Measurements from ENCODE around the gene MMP28. TPM values are rescaled to one million over a fixed set of nuclear protein-coding genes. Genes with fewer than 3 reads are reported as not detected.

Gene MMP28
- total RNA-seq, 2 experiments from 2014 or later = not detected

DNA sequence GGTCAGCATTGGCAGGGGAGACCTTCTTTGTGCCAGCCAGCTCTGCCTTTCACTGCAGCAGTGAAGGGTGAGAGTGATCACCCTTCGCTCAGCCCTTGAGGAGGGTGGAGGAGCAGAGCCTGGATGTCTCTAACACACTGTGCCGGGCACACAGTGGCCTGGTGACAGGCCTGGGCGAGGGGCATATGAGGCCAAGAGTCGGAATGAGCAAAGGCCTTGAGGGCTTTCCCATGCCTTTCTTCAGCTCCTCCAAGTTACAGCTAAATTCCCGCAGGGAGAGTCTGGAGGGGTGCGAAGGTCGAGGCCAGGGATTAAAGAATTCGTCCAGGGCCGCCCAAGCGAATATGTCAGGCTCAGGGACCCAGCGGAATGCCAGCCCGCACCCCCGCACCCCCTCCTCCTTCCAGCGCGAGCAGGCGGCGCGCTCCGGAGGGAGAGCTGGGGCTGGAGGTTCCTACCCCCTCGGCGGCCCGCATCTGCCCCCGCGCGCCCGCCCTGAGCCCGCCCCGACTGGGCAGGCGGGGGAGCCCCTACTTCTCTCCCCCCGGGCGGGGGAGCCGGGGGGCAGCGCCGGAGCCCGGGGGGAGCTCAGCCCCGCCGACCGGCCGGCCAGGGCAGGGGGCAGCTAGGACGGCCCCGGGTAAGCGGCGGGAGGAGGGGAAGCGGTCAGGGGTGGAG lies 64.1 kb downstream of the MMP28 start, which contains the start of gene RASL10B:
Gene RASL10B (plus strand): TSS at position 401 of the 678 bp plus-strand sequence. CDS start 3,546 bp downstream, outside the sequence.
- Mint-ChIP-seq H3K4me3 (peak within 1 kb of the TSS; percentile 38), H3K27ac (no peak within 1 kb of the TSS), H3K27me3 (ENCODE audit: low read depth) (peaks cover 20% of the 10 kb centered on the region), H3K36me3 (ENCODE audit: low read depth) (peaks cover 21% of the 10 kb centered on the region), H3K9me3 (ENCODE audit: insufficient read depth) (no peaks in the 10 kb centered on the region), H3K4me1 (ENCODE audit: low read depth) (peaks cover 13% of the 10 kb centered on the region)
- CTCF ChIA-PET = interaction anchor here (0.8 to 4.5 kb wide), 3 partner anchors 16 to 118 kb away, joined by 3 to 15 read pairs (median 9); no protein-coding TSS in a partner anchor
- ATAC-seq (peak; percentile 59), DNase-seq (no peak)
- POLR2A ChIA-PET = interaction anchor here (1.0 kb wide), 1 partner anchor 490 kb away, joined by 3 read pairs; no protein-coding TSS in a partner anchor

DNA sequence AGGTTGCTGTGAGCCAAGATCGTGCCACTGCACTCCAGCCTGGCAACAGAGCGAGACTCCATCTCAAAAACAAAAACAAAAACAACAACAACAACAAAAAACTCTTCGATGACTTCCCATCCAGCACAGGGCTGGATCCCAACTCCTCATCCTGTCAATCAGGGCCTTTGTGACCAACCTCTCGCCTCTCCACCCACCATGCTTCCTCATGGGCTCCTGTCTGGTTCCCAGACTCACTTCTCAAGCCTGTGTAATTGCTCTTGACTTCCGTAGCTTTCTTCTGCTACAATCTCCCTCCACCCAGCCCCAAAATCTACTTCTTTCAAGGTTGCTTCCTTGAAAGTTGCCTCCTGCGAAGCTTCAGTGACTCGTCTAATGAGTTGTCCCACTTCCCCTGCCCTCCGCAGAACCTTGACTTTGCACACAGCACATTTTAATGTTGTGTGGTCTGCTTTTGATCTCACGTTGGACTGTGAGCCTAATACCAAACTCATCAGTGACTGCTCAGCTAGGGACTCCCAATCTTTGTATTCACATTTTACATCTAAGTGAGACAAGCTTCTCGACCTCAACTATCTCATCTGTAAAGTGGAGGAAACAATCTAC lies 64.9 kb downstream of the MMP28 start:
- CTCF ChIA-PET = interaction anchor here (0.8 to 4.5 kb wide), 4 partner anchors 17 to 118 kb away, joined by 3 to 15 read pairs (median 6); no protein-coding TSS in a partner anchor
- no peak for DNase-seq
- Mint-ChIP-seq H3K27me3 (ENCODE audit: low read depth) (peaks cover 20% of the 10 kb centered on the region), H3K36me3 (ENCODE audit: low read depth) (peaks cover 27% of the 10 kb centered on the region), H3K4me1 (ENCODE audit: low read depth) (peaks cover 13% of the 10 kb centered on the region), H3K4me3 (no peak overlapping the region), H3K27ac (no peak overlapping the region), H3K9me3 (ENCODE audit: insufficient read depth) (no peaks in the 10 kb centered on the region)
- POLR2A ChIA-PET = interaction anchor here (0.7 to 1.0 kb wide), 2 partner anchors 34 to 489 kb away, joined by 3 read pairs; no protein-coding TSS in a partner anchor
- no peak for ATAC-seq

GRCh38 chr17:35729405-35729833 lies 66.0 kb downstream of the MMP28 start:
- Mint-ChIP-seq H3K4me3 (no peak overlapping the region), H3K27ac (no peak overlapping the region), H3K27me3 (ENCODE audit: low read depth) (peaks cover 20% of the 10 kb centered on the region), H3K4me1 (ENCODE audit: low read depth) (peaks cover 13% of the 10 kb centered on the region), H3K36me3 (ENCODE audit: low read depth) (peaks cover 35% of the 10 kb centered on the region), H3K9me3 (ENCODE audit: insufficient read depth) (no peaks in the 10 kb centered on the region)
- DNase-seq = no peak
- ChIA-PET POLR2A (no interaction called here), CTCF (interaction anchor here (1.0 to 4.5 kb wide), 4 partner anchors 18 to 116 kb away, joined by 3 to 15 read pairs (median 6); no protein-coding TSS in a partner anchor)
- ATAC-seq = no peak

DNA sequence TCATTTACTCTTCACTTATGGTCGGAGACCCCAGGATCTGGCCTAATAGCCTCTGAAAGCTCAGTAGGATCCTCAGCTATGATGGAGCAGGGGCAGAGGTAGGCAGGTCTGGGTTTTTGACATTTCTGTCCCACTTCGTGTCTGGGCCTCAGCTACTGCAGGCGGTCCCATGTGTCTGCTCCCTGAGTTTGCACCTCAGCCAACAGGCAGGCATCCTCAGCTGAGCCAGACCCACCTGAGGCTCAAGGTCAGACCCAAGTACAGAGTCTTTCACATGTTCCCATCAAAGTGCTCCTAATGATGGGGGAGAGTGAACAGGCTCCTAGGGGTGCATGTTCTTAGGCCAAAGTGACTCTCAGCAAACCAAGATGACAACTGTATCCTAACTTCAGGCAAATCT lies 66.9 kb downstream of the MMP28 start:
- H3K27ac Mint-ChIP-seq = no peak overlapping the region
- no peak for DNase-seq
- ATAC-seq = no peak
- no peaks in the 10 kb centered on the region for H3K9me3 Mint-ChIP-seq (ENCODE audit: insufficient read depth)
- CTCF ChIA-PET = interaction anchor here (1.3 to 4.5 kb wide), 4 partner anchors 19 to 116 kb away, joined by 3 to 15 read pairs (median 8); no protein-coding TSS in a partner anchor
- no peak overlapping the region for H3K4me3 Mint-ChIP-seq
- POLR2A ChIA-PET = no interaction called here
- H3K27me3 Mint-ChIP-seq (ENCODE audit: low read depth) = peaks cover 20% of the 10 kb centered on the region
- H3K36me3 Mint-ChIP-seq (ENCODE audit: low read depth) = peaks cover 44% of the 10 kb centered on the region
- peaks cover 13% of the 10 kb centered on the region for H3K4me1 Mint-ChIP-seq (ENCODE audit: low read depth)

- no peak overlapping the region for H3K27ac Mint-ChIP-seq
- H3K27me3 Mint-ChIP-seq (ENCODE audit: low read depth) = peaks cover 17% of the 10 kb centered on the region
- DNase-seq (no peak), ATAC-seq (no peak)
- ChIA-PET CTCF (interaction anchor here (1.8 to 2.4 kb wide), 2 partner anchors 20 to 36 kb away, joined by 8 to 9 read pairs; no protein-coding TSS in a partner anchor), POLR2A (interaction anchor here (0.6 to 0.7 kb wide), 2 partner anchors 12 to 317 kb away, joined by 3 read pairs; no protein-coding TSS in a partner anchor)
- peaks cover 13% of the 10 kb centered on the region for H3K4me1 Mint-ChIP-seq (ENCODE audit: low read depth)
- no peak overlapping the region for H3K4me3 Mint-ChIP-seq
- no peaks in the 10 kb centered on the region for H3K9me3 Mint-ChIP-seq (ENCODE audit: insufficient read depth)
- H3K36me3 Mint-ChIP-seq (ENCODE audit: low read depth) = peaks cover 46% of the 10 kb centered on the region
Measured at GRCh38 chr17:35727635-35728034, 67.8 kb downstream of the MMP28 start.

DNA sequence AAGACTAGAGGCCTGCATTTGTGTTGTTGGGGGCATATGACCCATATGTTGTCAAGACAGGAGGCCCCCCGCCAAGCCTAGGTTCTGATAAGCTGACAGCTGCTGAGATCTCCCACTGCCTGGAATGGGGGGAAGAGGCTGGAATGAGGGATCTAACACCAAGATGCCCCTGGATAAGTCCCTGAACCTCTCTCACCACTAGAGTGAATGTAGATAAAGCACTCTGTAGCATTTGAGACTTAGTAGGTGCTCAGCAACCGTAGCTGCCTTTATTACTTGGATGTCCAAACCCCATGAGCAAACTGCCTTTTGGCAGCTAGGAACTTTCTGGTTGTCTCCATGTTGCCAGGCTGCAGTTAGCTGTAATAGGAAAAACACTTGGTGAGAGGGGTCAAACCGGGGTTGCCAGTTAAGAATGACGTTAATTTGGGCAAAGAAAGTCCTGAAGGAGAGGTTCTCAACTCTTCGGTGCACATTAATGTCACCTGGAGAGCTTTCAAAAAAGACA lies 68.4 kb downstream of the MMP28 start:
- H3K27me3 Mint-ChIP-seq (ENCODE audit: low read depth) = peaks cover 11% of the 10 kb centered on the region
- no peak overlapping the region for H3K4me3 Mint-ChIP-seq
- H3K27ac Mint-ChIP-seq = no peak overlapping the region
- H3K9me3 Mint-ChIP-seq (ENCODE audit: insufficient read depth) = no peaks in the 10 kb centered on the region
- no peak for ATAC-seq
- ChIA-PET CTCF (interaction anchor here (1.2 to 2.4 kb wide), 2 partner anchors 20 to 37 kb away, joined by 4 to 9 read pairs; no protein-coding TSS in a partner anchor), POLR2A (interaction anchor here (0.6 kb wide), 1 partner anchor 317 kb away, joined by 3 read pairs; no protein-coding TSS in a partner anchor)
- H3K4me1 Mint-ChIP-seq (ENCODE audit: low read depth) = peaks cover 11% of the 10 kb centered on the region
- no peak for DNase-seq
- peaks cover 46% of the 10 kb centered on the region for H3K36me3 Mint-ChIP-seq (ENCODE audit: low read depth)

- POLR2A ChIA-PET = no interaction called here
- no peak for ATAC-seq
- no peak overlapping the region for H3K27ac Mint-ChIP-seq
Measured at GRCh38 chr17:35726127-35726952, 69.1 kb downstream of the MMP28 start.

GRCh38 chr17:35725802-35726126 lies 69.7 kb downstream of the MMP28 start:
- H3K27ac Mint-ChIP-seq = no peak overlapping the region
- CTCF ChIA-PET = interaction anchor here (1.0 kb wide), 1 partner anchor 112 kb away, joined by 3 read pairs; no protein-coding TSS in a partner anchor

More at GRCh38 chr17:35726127-35726952, 69.1 kb downstream of the MMP28 start:
- H3K4me3 Mint-ChIP-seq = no peak overlapping the region
- CTCF ChIA-PET = interaction anchor here (1.0 to 2.4 kb wide), 3 partner anchors 21 to 113 kb away, joined by 3 to 9 read pairs (median 4); no protein-coding TSS in a partner anchor
- peaks cover 11% of the 10 kb centered on the region for H3K4me1 Mint-ChIP-seq (ENCODE audit: low read depth)
- peaks cover 49% of the 10 kb centered on the region for H3K36me3 Mint-ChIP-seq (ENCODE audit: low read depth)
- no peak for DNase-seq
- peaks cover 10% of the 10 kb centered on the region for H3K27me3 Mint-ChIP-seq (ENCODE audit: low read depth)
- H3K9me3 Mint-ChIP-seq (ENCODE audit: insufficient read depth) = no peaks in the 10 kb centered on the region

DNA sequence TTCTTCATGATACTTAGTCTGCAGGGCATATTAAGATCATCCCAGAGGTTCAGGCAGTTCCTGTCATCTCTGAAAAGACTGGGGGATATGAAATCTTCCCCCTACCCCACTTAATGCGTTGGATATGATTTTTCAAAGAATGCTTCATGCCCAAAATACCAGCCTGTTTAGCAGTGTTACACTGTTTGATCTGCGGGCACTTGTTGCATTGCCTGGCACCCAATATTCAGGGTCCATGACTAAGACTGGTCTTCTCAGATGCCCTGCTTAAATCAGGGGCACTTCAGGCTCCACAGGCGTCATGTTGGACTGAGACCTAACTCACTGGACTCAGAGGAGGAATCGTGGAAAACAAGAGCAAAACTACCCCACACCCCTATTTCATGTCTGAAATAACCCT lies 70.4 kb downstream of the MMP28 start:
- H3K4me1 Mint-ChIP-seq (ENCODE audit: low read depth) = no peaks in the 10 kb centered on the region
- DNase-seq = no peak
- no peak for ATAC-seq
- CTCF ChIA-PET = no interaction called here
- no peaks in the 10 kb centered on the region for H3K27me3 Mint-ChIP-seq (ENCODE audit: low read depth)
- H3K27ac Mint-ChIP-seq = no peak overlapping the region
- no peaks in the 10 kb centered on the region for H3K9me3 Mint-ChIP-seq (ENCODE audit: insufficient read depth)
- POLR2A ChIA-PET = no interaction called here
- peaks cover 45% of the 10 kb centered on the region for H3K36me3 Mint-ChIP-seq (ENCODE audit: low read depth)
- no peak overlapping the region for H3K4me3 Mint-ChIP-seq

More at GRCh38 chr17:35725802-35726126, 69.7 kb downstream of the MMP28 start:
- DNase-seq (no peak), ATAC-seq (no peak)
- POLR2A ChIA-PET = no interaction called here
- Mint-ChIP-seq H3K4me3 (no peak overlapping the region), H3K27me3 (ENCODE audit: low read depth) (peaks cover 4% of the 10 kb centered on the region), H3K9me3 (ENCODE audit: insufficient read depth) (no peaks in the 10 kb centered on the region), H3K4me1 (ENCODE audit: low read depth) (peaks cover 5% of the 10 kb centered on the region), H3K36me3 (ENCODE audit: low read depth) (peaks cover 46% of the 10 kb centered on the region)

DNA sequence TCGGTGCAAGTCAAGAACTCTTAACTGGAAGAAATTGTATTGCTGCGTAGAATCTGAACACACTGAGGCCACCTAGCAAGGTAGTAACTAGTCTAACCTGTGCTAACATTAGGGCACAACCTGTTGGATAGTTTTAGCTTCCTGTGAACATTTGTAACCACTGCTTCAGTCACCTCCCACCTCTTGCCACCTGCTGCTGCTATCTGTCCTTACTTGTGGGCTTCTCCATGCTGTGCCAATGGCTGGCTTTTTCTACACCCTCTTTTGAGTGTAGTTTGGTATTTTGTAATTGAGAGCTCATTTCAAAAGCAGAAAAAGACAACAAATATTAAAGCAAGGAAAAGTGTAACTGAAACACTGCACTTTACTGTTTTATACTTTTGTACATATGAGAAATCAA lies 71.7 kb downstream of the MMP28 start:
- ATAC-seq = no peak
- H3K4me1 Mint-ChIP-seq (ENCODE audit: low read depth) = no peaks in the 10 kb centered on the region
- no peak for DNase-seq
- H3K36me3 Mint-ChIP-seq (ENCODE audit: low read depth) = peaks cover 51% of the 10 kb centered on the region
- H3K4me3 Mint-ChIP-seq = no peak overlapping the region
- ChIA-PET POLR2A (no interaction called here), CTCF (interaction anchor here (1.3 to 2.3 kb wide), 2 partner anchors 25 to 40 kb away, joined by 4 to 9 read pairs; no protein-coding TSS in a partner anchor)
- no peak overlapping the region for H3K27ac Mint-ChIP-seq
- H3K27me3 Mint-ChIP-seq (ENCODE audit: low read depth) = no peaks in the 10 kb centered on the region
- no peaks in the 10 kb centered on the region for H3K9me3 Mint-ChIP-seq (ENCODE audit: insufficient read depth)

DNA sequence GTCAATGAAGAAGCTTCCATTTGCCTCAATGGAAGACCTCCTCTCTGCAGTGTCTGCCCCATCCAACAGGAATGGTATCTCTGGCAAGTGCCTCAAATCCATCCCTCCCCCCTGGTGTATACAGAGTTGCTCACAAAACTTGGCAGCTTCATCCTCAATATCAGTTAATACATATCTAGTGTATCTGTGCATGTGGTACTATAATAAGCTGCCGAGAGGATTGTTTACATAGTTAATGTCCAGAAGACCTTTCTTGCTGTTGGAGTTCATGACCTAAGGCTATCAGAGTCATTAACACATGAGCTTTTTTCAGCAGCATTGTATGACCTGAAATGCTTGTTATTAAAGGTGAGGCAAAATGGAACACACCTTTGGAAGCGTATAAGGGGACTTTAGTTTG lies 78.0 kb downstream of the MMP28 start:
- peaks cover 26% of the 10 kb centered on the region for H3K36me3 Mint-ChIP-seq (ENCODE audit: low read depth)
- ChIA-PET CTCF (interaction anchor here (1.3 to 3.8 kb wide), 4 partner anchors 9 to 104 kb away, joined by 3 to 16 read pairs (median 6); no protein-coding TSS in a partner anchor), POLR2A (interaction anchor here (0.8 kb wide), 1 partner anchor 93 kb away, joined by 3 read pairs; no protein-coding TSS in a partner anchor)
- H3K27me3 Mint-ChIP-seq (ENCODE audit: low read depth) = no peaks in the 10 kb centered on the region
- ATAC-seq = no peak
- no peak overlapping the region for H3K27ac Mint-ChIP-seq
- no peak overlapping the region for H3K4me3 Mint-ChIP-seq
- no peak for DNase-seq
- H3K9me3 Mint-ChIP-seq (ENCODE audit: insufficient read depth) = no peaks in the 10 kb centered on the region
- H3K4me1 Mint-ChIP-seq (ENCODE audit: low read depth) = no peaks in the 10 kb centered on the region

Measured in activated CD8-positive, alpha-beta T cell treated with anti-CD3 and anti-CD28 coated beads, Interleukin-2, amount 10 ng/mL, durations not matched to agents 7 days and 5 days (primary cell).